HepG2 (cell line): ENCODE data around the gene LRRC3C. TPM values are rescaled to one million over a fixed set of nuclear protein-coding genes. Genes with fewer than 3 reads are reported as not detected.

ENCODE experiments used
- FOXK2 ChIP-seq: fragments of 450-650 bp; IDR thresholded peaks from 2 replicates; pipeline ENCODE4 v1.6.1; 2016
- IRF2 ChIP-seq: IDR thresholded peaks from 2 replicates; pipeline ENCODE4 v1.6.1; 2018; ENCODE audit warnings: missing genetic modification reagents, missing compliant biosample characterization
- MED1 ChIP-seq: sonication (generic); formaldehyde crosslinking; IDR thresholded peaks from 2 replicates; pipeline ENCODE4 v1.4.0; 2020; ENCODE audit warnings: missing genetic modification reagents
- RORA ChIP-seq: sonication (generic); formaldehyde crosslinking; IDR thresholded peaks from 2 replicates; pipeline ENCODE4 v1.5.0; 2020; ENCODE audit warnings: mild to moderate bottlenecking, missing genetic modification reagents, moderate library complexity
- SALL2 ChIP-seq: sonication (generic); formaldehyde crosslinking; IDR thresholded peaks from 2 replicates; pipeline ENCODE4 v1.8.1; 2023; ENCODE audit warnings: mild to moderate bottlenecking, missing genetic modification reagents, inconsistent platforms
- SETDB1 ChIP-seq: sonication (generic); formaldehyde crosslinking; IDR thresholded peaks from 2 replicates; pipeline ENCODE4 v1.5.1; 2020; ENCODE audit warnings: missing genetic modification reagents, mild to moderate bottlenecking, borderline replicate concordance
- SRSF1 ChIP-seq: fragments of 200-400 bp; formaldehyde crosslinking; optimal IDR thresholded peaks from 2 replicates; pipeline ENCODE3; 2017; ENCODE audit warnings: mild to moderate bottlenecking, low read depth, low read length, moderate library complexity
- THAP11 ChIP-seq: IDR thresholded peaks from 2 replicates; pipeline ENCODE4 v1.6.1; 2016; ENCODE audit warnings: missing biosample characterization, missing genetic modification reagents
- U2AF2 ChIP-seq: fragments of 200-400 bp; formaldehyde crosslinking; IDR thresholded peaks from 2 replicates; pipeline ENCODE4 v1.6.1; 2017; ENCODE audit warnings: low read depth, mild to moderate bottlenecking, low read length
- ZMYM2 ChIP-seq: sonication (generic); formaldehyde crosslinking; IDR thresholded peaks from 2 replicates; pipeline ENCODE4 v1.8.0; 2022; ENCODE audit warnings: mild to moderate bottlenecking, missing genetic modification reagents
- ZNF205 ChIP-seq: IDR thresholded peaks from 2 replicates; pipeline ENCODE4 v1.6.1; 2018; ENCODE audit warnings: missing biosample characterization, missing genetic modification reagents
- ZNF260 ChIP-seq: sonication (generic); formaldehyde crosslinking; IDR thresholded peaks from 2 replicates; pipeline ENCODE4 v1.4.0; 2020; ENCODE audit warnings: missing genetic modification reagents, low read depth, mild to moderate bottlenecking, borderline replicate concordance
- ZNF446 ChIP-seq: sonication (generic); formaldehyde crosslinking; IDR thresholded peaks from 2 replicates; pipeline ENCODE4 v1.5.0; 2020; ENCODE audit warnings: mild to moderate bottlenecking, missing genetic modification reagents
- ZNF496 ChIP-seq: sonication (generic); formaldehyde crosslinking; IDR thresholded peaks from 2 replicates; pipeline ENCODE4 v1.8.1; 2023; ENCODE audit warnings: mild to moderate bottlenecking, moderate library complexity, missing genetic modification reagents; ENCODE audit not compliant: insufficient replicate concordance
- ZNF558 ChIP-seq: sonication (generic); formaldehyde crosslinking; IDR thresholded peaks from 2 replicates; pipeline ENCODE4 v1.9.0; 2022; ENCODE audit warnings: mild to moderate bottlenecking, missing genetic modification reagents, borderline replicate concordance
- ZNF670 ChIP-seq: sonication (generic); formaldehyde crosslinking; IDR thresholded peaks from 2 replicates; pipeline ENCODE4 v1.8.0; 2022; ENCODE audit warnings: mild to moderate bottlenecking, missing genetic modification reagents, borderline replicate concordance
- ZNF724P ChIP-seq: sonication (generic); formaldehyde crosslinking; IDR thresholded peaks from 2 replicates; pipeline ENCODE4 v1.8.0; 2022; ENCODE audit warnings: missing genetic modification reagents, borderline replicate concordance
- ZNF772 ChIP-seq: sonication (generic); formaldehyde crosslinking; IDR thresholded peaks from 2 replicates; pipeline ENCODE4 v1.5.0; 2020; ENCODE audit warnings: mild to moderate bottlenecking, missing genetic modification reagents
- ZNF784 ChIP-seq: sonication (generic); formaldehyde crosslinking; IDR thresholded peaks from 2 replicates; pipeline ENCODE4 v1.5.1; 2020; ENCODE audit warnings: missing genetic modification reagents, mild to moderate bottlenecking, borderline replicate concordance
- ZNF879 ChIP-seq: sonication (generic); formaldehyde crosslinking; IDR thresholded peaks from 2 replicates; pipeline ENCODE4 v1.8.1; 2023; ENCODE audit warnings: missing genetic modification reagents
- polyA plus RNA-seq, 8 experiments: library from polyadenylated mRNA; depleted of rRNA in 3 of 8; stranded (reverse) in 7 of 8; unstranded in 1 of 8; fragments of >200 nt; fragmentation: Illumina TruSeq in 4 of 8; extraction: Trizol in 4 of 8; gene quantifications; 2 replicates each; pipeline versions ENCODE4 v1.2.1 to v1.2.3, GENCODE V29; 2011 to 2016; ENCODE audit warnings: low read depth in 4 of 8, missing spikeins in 1 of 8, mixed read lengths in 1 of 8; ENCODE audit not compliant: insufficient read depth in 1 of 8
- total RNA-seq, 5 experiments: library from RNA; depleted of rRNA; stranded (reverse); fragments of >200 nt; fragmentation: Illumina TruSeq; extraction: Trizol; gene quantifications; 2 replicates each; pipeline ENCODE4 v1.2.3, GENCODE V29; 2016; ENCODE audit warnings: low read depth in 1 of 5
- TF ChIP-seq, protein P1 (sequence below): sonication (generic); formaldehyde crosslinking; IDR thresholded peaks from 2 replicates; pipeline ENCODE4 v1.4.0; 2020; ENCODE audit warnings: mild to moderate bottlenecking, missing genetic modification reagents
- TF ChIP-seq, protein P2 (sequence below): sonication (generic); formaldehyde crosslinking; IDR thresholded peaks from 2 replicates; pipeline ENCODE4 v1.8.0; 2022; ENCODE audit warnings: low read depth, missing genetic modification reagents

Gene LRRC3C
- total and polyA plus RNA-seq, 2 of the 13 experiments (the other 11 are each of a cell fraction or from before 2014, with no cell fraction given), result 0.17 TPM; not detected in 1

DNA sequence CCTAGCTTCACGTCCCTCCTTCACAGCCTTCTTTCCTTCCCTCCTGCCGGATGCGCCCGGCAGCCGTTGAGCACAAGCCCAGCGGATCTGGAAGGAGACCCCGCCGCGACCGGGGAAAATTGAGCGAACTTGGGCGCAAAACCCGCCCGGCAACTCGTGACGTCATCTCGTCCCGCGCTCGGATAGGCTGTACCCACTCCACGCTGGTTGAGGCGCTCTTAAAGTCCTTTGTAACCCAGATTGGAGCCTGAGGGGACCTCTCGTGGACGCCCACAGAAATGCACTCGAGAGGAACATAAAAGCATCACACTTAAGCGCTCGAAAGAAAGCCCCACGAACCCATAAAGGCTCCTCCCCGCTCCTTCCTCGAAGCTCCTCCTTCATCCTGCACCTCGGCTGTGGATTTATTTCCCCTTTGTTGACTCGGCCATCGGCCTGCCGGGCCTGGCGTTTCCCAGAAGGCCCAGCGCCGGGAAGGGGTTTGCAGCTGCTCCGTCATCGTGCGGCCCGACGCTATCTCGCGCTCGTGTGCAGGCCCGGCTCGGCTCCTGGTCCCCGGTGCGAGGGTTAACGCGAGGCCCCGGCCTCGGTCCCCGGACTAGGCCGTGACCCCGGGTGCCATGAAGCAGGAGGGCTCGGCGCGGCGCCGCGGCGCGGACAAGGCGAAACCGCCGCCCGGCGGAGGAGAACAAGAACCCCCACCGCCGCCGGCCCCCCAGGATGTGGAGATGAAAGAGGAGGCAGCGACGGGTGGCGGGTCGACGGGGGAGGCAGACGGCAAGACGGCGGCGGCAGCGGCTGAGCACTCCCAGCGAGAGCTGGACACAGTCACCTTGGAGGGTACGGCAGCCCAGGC is 53.0 kb downstream of the LRRC3C start, which contains the start of gene PSMD3 (continued):
- TF ChIP-seq IRF2 (CRISPR knock-in tag) (peak; percentile 98), ZNF446 (CRISPR knock-in tag) (peak; percentile 72), ZNF724P (CRISPR knock-in tag) (peak; percentile 98), ZNF772 (peak; percentile 95), ZNF205 (CRISPR knock-in tag) (peak; percentile 94), ZNF260 (CRISPR knock-in tag) (no peak), ZNF496 (CRISPR knock-in tag) (no peak), ZNF879 (peak; percentile 83; the same call in 1 of the 2 replicates), U2AF2 (no peak), SRSF1 (peak; percentile 90), ZNF670 (peak; percentile 93), ZNF558 (CRISPR knock-in tag) (peak; percentile 77; the same call in 1 of the 2 replicates), RORA (CRISPR knock-in tag) (no peak), THAP11 (CRISPR knock-in tag) (peak; percentile 97), SETDB1 (CRISPR knock-in tag) (peak; percentile 86; the same call in 1 of the 2 replicates), FOXK2 (peak; percentile 77; the same call in 1 of the 2 replicates), ZMYM2 (CRISPR knock-in tag) (peak; percentile 41), ZNF784 (CRISPR knock-in tag) (peak; percentile 55; the same call in 1 of the 2 replicates), MED1 (peak; percentile 85), SALL2 (CRISPR knock-in tag) (peak; percentile 97)
- TF ChIP-seq, protein P1, sequence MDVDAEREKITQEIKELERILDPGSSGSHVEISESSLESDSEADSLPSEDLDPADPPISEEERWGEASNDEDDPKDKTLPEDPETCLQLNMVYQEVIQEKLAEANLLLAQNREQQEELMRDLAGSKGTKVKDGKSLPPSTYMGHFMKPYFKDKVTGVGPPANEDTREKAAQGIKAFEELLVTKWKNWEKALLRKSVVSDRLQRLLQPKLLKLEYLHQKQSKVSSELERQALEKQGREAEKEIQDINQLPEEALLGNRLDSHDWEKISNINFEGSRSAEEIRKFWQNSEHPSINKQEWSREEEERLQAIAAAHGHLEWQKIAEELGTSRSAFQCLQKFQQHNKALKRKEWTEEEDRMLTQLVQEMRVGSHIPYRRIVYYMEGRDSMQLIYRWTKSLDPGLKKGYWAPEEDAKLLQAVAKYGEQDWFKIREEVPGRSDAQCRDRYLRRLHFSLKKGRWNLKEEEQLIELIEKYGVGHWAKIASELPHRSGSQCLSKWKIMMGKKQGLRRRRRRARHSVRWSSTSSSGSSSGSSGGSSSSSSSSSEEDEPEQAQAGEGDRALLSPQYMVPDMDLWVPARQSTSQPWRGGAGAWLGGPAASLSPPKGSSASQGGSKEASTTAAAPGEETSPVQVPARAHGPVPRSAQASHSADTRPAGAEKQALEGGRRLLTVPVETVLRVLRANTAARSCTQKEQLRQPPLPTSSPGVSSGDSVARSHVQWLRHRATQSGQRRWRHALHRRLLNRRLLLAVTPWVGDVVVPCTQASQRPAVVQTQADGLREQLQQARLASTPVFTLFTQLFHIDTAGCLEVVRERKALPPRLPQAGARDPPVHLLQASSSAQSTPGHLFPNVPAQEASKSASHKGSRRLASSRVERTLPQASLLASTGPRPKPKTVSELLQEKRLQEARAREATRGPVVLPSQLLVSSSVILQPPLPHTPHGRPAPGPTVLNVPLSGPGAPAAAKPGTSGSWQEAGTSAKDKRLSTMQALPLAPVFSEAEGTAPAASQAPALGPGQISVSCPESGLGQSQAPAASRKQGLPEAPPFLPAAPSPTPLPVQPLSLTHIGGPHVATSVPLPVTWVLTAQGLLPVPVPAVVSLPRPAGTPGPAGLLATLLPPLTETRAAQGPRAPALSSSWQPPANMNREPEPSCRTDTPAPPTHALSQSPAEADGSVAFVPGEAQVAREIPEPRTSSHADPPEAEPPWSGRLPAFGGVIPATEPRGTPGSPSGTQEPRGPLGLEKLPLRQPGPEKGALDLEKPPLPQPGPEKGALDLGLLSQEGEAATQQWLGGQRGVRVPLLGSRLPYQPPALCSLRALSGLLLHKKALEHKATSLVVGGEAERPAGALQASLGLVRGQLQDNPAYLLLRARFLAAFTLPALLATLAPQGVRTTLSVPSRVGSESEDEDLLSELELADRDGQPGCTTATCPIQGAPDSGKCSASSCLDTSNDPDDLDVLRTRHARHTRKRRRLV (CRISPR knock-in tag), result peak; percentile 72
- TF ChIP-seq, protein P2, sequence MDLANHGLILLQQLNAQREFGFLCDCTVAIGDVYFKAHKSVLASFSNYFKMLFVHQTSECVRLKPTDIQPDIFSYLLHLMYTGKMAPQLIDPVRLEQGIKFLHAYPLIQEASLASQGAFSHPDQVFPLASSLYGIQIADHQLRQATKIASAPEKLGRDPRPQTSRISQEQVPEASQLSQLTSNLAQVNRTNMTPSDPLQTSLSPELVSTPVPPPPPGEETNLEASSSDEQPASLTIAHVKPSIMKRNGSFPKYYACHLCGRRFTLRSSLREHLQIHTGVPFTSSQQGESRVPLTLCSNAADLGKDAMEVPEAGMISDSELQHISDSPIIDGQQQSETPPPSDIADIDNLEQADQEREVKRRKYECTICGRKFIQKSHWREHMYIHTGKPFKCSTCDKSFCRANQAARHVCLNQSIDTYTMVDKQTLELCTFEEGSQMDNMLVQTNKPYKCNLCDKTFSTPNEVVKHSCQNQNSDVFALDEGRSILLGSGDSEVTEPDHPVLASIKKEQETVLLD (CRISPR knock-in tag), result peak; percentile 91
